Fibroblast of lung (primary cell): ENCODE results near the gene MYRIP. TPM values are rescaled to one million over a fixed set of nuclear protein-coding genes. Genes with fewer than 3 reads are reported as not detected.

ENCODE experiments used
- DNase-seq, 2 donors: peaks; one replicate each; pipeline versions ENCODE4 v3.0.0 to v3.0.0-alpha.2; 2010; ENCODE audit warnings: low read depth in 2 of 2
- H2AFZ ChIP-seq: 2 replicates; pipeline ENCODE4 v1.5.1; 2012; ENCODE audit warnings: low read length, control low read depth, inconsistent platforms
- H3K27ac ChIP-seq: 2 replicates; pipeline ENCODE4 v1.5.1; 2011; ENCODE audit warnings: low read length, control low read depth; ENCODE audit not compliant: insufficient read depth
- H3K27me3 ChIP-seq: 2 replicates; pipeline ENCODE4 v1.5.1; 2011; ENCODE audit warnings: mild to moderate bottlenecking, low read length; ENCODE audit not compliant: control insufficient read depth, insufficient read depth
- H3K36me3 ChIP-seq: 2 replicates; pipeline ENCODE4 v1.5.1; 2011; ENCODE audit warnings: low read length; ENCODE audit not compliant: control insufficient read depth, insufficient read depth
- H3K4me1 ChIP-seq: 2 replicates; pipeline ENCODE4 v1.5.1; 2011; ENCODE audit warnings: low read length; ENCODE audit not compliant: control insufficient read depth, insufficient read depth; ENCODE audit errors: extremely low read depth
- H3K4me2 ChIP-seq: 2 replicates; pipeline ENCODE4 v1.5.1; 2011; ENCODE audit warnings: low read length, control low read depth; ENCODE audit not compliant: insufficient read depth; ENCODE audit errors: extremely low read depth
- H3K4me3 ChIP-seq, 4 experiments: fragments of 200-600 bp in 1 of 4; sonication (generic) in 1 of 4; replicated peaks in 1 of 4; 2 replicates each; pipeline ENCODE4 v1.5.1; 2011 to 2016; ENCODE audit warnings: low read length in 4 of 4, low read depth in 3 of 4, mild to moderate bottlenecking in 3 of 4, control low read depth in 2 of 4, inconsistent platforms in 1 of 4, mixed read lengths in 1 of 4; ENCODE audit not compliant: insufficient read depth in 1 of 4; ENCODE audit errors: control extremely low read depth in 1 of 4
- H3K79me2 ChIP-seq: 2 replicates; pipeline ENCODE4 v1.5.1; 2012; ENCODE audit warnings: mild to moderate bottlenecking, low read length, inconsistent platforms; ENCODE audit not compliant: control insufficient read depth, insufficient read depth
- H3K9ac ChIP-seq: 2 replicates; pipeline ENCODE4 v1.5.1; 2011; ENCODE audit warnings: mild to moderate bottlenecking, low read length, control low read depth; ENCODE audit not compliant: insufficient read depth
- H3K9me3 ChIP-seq: 2 replicates; pipeline ENCODE4 v1.5.1; 2012; ENCODE audit warnings: low read depth, low read length; ENCODE audit not compliant: control insufficient read depth, insufficient read depth
- H4K20me1 ChIP-seq: 2 replicates; pipeline ENCODE4 v1.5.1; 2011; ENCODE audit warnings: low read length; ENCODE audit not compliant: control insufficient read depth, insufficient read depth; ENCODE audit errors: extremely low read depth
- EZH2 ChIP-seq: IDR thresholded peaks from 2 replicates; pipeline ENCODE4 v1.5.1; 2012; ENCODE audit warnings: low read length, control low read depth, mild to moderate bottlenecking; ENCODE audit errors: missing control alignments
- polyA plus RNA-seq, 2 donors: library from polyadenylated mRNA; depleted of rRNA in 1 of 2; stranded (reverse) in 1 of 2; unstranded in 1 of 2; fragments of >200 nt; gene quantifications; 2 replicates each; pipeline ENCODE4 v1.2.1, GENCODE V29; 2011 to 2012; ENCODE audit warnings: missing spikeins in 1 of 2
- total RNA-seq: library from RNA; depleted of rRNA; stranded (reverse); fragments of >200 nt; gene quantifications from 2 replicates; pipeline ENCODE4 v1.2.1, GENCODE V29; 2014
- TF ChIP-seq, protein P1 (sequence below), 2 donors: IDR thresholded peaks in 1 of 2; conservative IDR thresholded peaks in 1 of 2; 1 replicate in 1 of 2; 2 replicates in 1 of 2; pipeline ENCODE4 v1.5.1; 2011 to 2012; ENCODE audit warnings: low read length in 2 of 2, control low read depth in 1 of 2, inconsistent platforms in 1 of 2, low read depth in 1 of 2, mild to moderate bottlenecking in 1 of 2

Gene MYRIP
- total and polyA plus RNA-seq, 2 donors (not counting 1 experiment from before 2014, with no cell fraction given): 0.02 TPM; not detected in 1

DNA sequence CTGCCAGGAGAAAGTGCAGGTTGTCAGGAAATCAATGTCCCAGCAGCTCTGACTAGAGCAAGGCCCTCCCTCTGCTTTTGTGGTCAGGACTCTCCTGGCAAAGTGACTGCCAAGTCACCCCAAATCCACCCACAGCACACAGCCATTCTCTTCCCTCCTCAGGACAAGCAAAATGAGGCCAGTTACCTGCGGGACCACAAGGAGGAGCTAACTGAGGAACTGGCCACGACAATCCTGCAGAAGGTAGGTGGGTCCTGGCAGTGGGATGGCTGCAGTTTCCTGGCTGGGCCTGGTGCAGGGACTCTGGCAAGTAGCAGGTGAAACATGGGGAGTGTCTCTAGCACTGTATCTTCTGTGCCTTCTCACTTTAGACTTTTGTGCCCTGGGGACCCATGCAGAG, 357.6 kb downstream of the MYRIP start:
- TF ChIP-seq, protein P1, sequence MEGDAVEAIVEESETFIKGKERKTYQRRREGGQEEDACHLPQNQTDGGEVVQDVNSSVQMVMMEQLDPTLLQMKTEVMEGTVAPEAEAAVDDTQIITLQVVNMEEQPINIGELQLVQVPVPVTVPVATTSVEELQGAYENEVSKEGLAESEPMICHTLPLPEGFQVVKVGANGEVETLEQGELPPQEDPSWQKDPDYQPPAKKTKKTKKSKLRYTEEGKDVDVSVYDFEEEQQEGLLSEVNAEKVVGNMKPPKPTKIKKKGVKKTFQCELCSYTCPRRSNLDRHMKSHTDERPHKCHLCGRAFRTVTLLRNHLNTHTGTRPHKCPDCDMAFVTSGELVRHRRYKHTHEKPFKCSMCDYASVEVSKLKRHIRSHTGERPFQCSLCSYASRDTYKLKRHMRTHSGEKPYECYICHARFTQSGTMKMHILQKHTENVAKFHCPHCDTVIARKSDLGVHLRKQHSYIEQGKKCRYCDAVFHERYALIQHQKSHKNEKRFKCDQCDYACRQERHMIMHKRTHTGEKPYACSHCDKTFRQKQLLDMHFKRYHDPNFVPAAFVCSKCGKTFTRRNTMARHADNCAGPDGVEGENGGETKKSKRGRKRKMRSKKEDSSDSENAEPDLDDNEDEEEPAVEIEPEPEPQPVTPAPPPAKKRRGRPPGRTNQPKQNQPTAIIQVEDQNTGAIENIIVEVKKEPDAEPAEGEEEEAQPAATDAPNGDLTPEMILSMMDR (conservative IDR thresholded peaks at IDR 0.05 in 1 of 2, IDR thresholded peaks at IDR 0.05 in 1 of 2; ENCODE audit: low read depth in 1 of 2, low read length in 2 of 2): no peak
- no peak for TF ChIP-seq EZH2
- no peaks in the 10 kb centered on the region for H3K36me3 ChIP-seq
- H3K27ac ChIP-seq: no peak overlapping the region
- DNase-seq: no peak
- H3K27me3 ChIP-seq: no peaks in the 10 kb centered on the region
- no peak overlapping the region for H2AFZ ChIP-seq
- no peaks in the 10 kb centered on the region for H3K79me2 ChIP-seq
- no peak overlapping the region for H3K4me3 ChIP-seq
- H3K9me3 ChIP-seq: no peaks in the 10 kb centered on the region
- H3K4me1 ChIP-seq: no peaks in the 10 kb centered on the region
- no peak overlapping the region for H3K4me2 ChIP-seq
- H3K9ac ChIP-seq: no peak overlapping the region
- no peaks in the 10 kb centered on the region for H4K20me1 ChIP-seq

DNA sequence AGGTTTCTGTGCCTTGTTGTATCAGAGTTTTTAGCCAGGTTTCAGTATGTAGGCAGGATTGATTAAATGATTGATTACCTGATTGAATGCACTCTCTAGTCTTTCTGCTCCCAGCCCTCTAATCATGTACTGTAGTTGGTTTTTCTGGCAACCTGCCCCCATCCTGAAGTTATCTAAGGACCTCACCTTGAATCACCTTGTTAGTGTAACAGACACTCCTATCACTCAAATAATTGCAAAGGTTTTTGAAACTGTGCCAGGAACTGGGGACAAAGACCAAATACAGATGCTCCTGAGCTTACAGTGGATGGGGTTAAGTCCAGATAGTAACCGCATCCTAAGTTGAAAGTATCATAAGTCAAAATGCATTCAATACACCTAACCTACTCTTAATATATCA, 358.5 kb downstream of the MYRIP start:
- Histone ChIP-seq H3K27ac (no peak overlapping the region), H3K4me3 (no peak overlapping the region), H4K20me1 (no peaks in the 10 kb centered on the region), H3K9ac (no peak overlapping the region), H2AFZ (no peak overlapping the region), H3K4me1 (no peaks in the 10 kb centered on the region), H3K79me2 (no peaks in the 10 kb centered on the region), H3K4me2 (no peak overlapping the region), H3K36me3 (no peaks in the 10 kb centered on the region), H3K27me3 (no peaks in the 10 kb centered on the region), H3K9me3 (no peaks in the 10 kb centered on the region)
- TF ChIP-seq EZH2: no peak
- TF ChIP-seq, protein P1 (conservative IDR thresholded peaks at IDR 0.05 in 1 of 2, IDR thresholded peaks at IDR 0.05 in 1 of 2; ENCODE audit: low read depth in 1 of 2, low read length in 2 of 2): no peak
- no peak for DNase-seq

DNA sequence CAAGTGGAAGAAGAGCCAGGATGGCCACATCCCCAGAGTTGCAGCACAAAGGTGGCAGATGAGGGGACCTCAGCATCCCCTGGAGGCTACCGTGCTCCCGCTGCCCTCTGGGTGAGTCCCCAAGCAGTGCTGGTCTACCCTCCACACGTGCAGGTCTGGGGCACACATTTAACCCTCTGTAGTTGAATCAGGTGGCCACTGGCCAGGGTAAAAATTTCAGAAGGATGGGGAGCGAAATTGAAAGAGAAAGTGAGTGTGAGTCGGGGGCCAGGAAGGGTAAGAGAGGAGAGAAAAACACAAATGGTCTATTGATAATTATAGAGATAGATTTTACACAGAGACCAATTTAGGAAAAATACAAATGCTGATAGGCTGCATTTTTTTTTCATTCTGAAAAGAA, 360.6 kb downstream of the MYRIP start:
- TF ChIP-seq EZH2: no peak
- TF ChIP-seq, protein P1 (conservative IDR thresholded peaks at IDR 0.05 in 1 of 2, IDR thresholded peaks at IDR 0.05 in 1 of 2; ENCODE audit: low read depth in 1 of 2, low read length in 2 of 2): no peak
- Histone ChIP-seq H2AFZ (no peak overlapping the region), H3K79me2 (no peaks in the 10 kb centered on the region), H3K36me3 (no peaks in the 10 kb centered on the region), H3K4me1 (no peaks in the 10 kb centered on the region), H3K9ac (no peak overlapping the region), H3K27me3 (no peaks in the 10 kb centered on the region), H4K20me1 (no peaks in the 10 kb centered on the region), H3K27ac (no peak overlapping the region), H3K4me2 (no peak overlapping the region), H3K9me3 (no peaks in the 10 kb centered on the region), H3K4me3 (no peak overlapping the region)
- DNase-seq: no peak
